Activated CD4-positive, alpha-beta T cell treated with anti-CD3 and anti-CD28 coated beads, Interleukin-2, amount 50 U/mL, for 4 hours (primary cell): ENCODE results near the gene TUBA1B.

Experiments used
- DNase-seq, 2 experiments: peaks; one replicate each; pipeline ENCODE4 v3.0.0-alpha.2; 2020

TUBA1B gene

DNA sequence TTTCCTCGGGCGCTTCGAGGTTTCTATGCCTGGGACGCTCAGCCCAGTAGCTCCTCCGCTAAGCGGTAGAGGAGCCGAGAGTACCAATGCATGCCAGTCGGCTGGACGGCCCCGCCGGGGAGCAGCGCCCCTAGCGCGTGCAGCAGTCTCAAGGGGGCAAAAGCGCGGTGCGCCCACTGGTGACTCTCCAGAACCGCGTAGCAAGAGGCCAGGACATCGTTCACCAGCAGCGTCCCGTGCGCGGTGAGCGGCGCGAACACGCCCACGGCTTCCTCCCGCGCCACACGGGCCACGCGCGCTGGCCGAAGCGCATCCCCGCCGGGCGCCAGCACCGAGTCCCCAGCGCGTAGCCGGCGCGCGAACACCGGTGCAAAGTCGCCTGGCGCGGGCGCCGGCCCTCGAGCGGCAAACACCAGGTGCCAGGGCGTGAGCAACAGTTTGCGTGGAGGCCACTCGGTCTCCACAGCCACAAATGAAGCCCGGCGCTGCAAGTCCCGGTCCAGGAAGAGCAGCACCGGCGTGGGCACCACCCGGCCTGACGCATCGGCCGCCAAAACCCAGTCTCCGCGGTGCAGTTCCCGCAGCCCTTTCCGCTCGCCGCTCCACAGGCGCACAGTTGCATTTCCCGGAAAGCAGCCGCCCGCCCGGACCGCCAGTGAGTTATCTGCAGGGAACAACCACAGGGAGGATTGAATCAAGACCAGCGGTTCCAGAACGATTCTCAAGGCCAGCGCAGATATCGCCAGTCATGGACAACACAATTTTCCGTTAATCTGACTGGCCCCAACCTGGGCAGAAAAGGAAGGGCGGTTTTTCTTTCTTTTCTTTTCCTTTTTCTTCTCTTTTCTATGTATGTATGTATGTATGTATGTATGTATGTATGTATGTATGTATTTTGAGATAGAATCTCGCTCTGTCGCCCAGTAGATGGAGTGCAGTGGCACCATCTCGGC lies 41.1 kb downstream of the TUBA1B start:
- no peak for DNase-seq

DNA sequence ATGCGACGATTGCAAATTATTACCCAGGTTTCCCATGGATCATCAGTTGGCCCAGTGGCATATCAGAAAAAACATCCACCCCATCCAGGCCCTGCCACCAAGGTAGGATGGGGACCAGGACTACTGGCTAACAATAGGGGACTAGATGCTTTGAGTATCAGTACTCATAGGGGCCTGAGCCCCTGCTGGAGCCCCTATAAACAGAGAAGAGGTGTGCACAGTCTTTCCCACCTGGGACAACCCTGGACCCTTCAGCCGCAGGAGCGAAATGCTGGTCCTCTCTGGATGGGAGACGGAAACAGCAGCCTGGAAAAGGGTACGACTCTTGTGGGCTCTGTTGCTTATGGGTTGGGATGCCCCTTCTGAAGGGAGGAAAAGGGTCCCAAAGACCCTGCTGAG lies 42.3 kb downstream of the TUBA1B start:
- no peak for DNase-seq

DNA sequence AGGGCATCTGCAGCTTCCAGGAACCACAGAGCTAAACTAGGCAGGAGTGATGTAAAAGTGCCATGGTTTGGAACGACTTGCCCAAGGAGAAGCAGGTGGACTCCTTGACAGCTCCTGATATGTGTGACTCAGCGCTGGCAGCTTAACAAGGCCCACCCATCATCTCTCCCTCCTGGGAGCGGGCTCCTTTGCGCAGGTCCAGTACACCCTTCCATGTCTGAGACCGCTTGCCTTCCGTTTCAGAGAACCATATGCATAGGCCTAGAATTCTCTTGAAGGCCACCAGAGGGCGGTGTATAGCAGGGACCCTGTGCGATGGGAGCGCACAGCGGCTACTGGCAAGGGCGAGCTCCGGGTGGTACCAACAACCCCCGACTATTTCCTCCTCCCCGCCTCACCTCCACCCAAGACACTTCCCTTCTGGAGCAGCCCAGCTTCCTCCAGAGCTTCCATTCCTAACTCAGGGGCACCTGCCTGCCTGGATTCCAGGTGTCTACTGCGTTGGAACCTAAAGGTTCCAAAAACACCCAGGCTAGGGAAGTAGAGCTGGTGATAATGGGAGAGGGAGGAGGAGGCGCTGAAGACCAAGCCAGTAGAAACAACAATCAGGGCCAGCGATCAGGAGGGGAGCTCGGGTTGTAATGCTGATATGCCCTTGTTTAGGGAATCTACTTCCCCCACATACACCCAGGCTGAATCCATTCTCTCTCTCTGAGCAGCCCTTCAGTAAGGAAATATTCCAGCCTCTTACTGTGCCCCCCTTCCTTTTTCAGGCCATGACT lies 42.9 kb downstream of the TUBA1B start:
- peak; percentile 48 to 58 for DNase-seq

DNA sequence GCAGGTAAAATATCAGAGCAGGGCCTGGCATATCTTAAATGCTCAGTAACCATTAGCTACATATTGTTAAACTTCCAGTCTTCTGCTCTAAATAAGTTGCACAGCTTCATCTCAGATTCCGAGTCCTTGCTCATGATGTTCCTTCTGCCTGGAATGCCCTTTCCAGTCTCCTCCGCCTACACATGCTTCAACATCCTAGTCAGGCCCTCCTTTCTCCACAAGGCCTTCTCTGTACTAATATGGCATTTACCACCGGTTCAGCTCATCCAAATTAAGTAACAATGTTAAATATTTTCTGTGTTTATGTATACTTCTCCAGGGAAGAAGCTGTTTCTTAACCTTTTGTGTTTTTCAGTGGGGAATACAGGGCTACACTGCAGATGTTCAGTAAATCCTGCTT lies 45.1 kb downstream of the TUBA1B start:
- DNase-seq = no peak

DNA sequence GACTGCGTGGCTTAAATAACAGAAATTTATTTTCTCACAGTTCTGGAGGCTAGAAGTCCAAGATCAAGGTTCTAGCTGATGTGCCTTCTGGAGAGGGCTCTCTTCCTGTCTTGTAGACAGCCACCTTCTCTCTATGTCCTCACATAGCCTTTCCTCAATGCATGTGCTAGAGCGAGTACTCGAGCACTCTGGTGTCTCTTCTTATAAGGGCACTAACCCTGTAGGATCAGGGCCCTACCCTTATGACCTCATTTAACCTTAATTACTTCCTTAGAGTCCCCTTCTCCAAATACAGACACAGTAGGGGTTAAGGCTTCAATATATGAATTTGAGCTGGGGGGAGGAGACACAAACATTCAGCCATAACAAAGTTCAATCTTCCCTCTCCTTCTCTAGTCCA lies 46.8 kb downstream of the TUBA1B start:
- DNase-seq = no peak

DNA sequence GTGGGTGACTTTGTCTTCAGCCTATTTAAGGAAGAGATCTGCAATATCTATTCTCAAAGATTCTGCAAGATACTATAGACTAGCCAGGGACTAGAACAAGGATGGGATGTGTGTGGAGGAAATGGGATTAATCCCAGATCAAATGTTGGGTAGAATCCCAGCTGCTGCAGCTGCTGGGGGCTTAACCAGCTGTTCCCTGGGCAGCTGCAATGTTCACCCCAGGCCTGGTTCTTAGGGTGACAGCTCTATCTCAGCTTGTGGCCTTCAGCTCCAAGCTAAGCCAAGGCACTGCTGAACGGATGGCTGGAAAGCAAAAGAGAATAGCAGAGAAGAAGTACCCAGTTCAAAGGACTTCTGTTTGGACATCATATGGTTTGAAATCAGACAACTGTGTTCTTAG lies 51.4 kb downstream of the TUBA1B start:
- DNase-seq = no peak
